Measurements from ENCODE around the gene GPR137.

DNA sequence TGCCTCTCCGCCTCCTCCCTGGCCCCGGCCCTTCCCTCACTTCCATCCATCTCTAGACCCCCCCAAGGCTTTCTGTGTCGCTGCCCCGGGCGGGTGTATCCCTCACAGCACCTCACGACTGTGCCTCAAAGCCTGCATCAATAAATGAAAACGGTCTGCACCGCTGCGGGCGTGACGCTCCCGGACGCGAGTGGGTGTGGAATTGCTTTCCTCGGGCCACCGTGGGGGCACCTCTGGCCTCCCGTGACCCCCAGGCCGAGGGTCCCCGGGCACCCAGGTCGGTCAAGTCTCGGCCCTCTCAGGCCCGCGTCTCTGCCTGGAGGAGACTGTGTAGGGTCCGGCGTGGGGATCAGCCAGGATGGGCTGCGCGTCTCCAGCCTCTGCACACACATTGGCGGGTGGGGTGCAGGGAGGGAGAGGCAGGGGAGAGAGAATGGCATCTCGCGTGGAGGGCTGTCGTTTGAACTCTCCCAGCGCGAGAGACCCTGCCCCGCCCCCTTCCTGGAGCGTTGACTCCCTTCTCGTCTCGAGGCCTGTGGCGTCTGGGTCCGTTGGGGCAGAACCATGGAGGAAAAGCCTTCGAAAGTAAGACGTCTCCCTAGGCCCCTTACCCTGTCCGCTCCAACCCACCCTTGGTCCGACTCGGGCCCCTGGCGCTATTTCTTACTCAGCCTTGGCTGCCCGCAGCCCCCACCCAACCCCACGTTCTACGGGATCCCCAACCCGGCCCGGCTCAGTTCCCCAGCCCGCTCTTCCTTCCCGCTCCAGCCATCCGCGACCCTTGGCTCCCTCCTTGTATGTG is 14.4 kb downstream of the GPR137 start, which contains the start of gene CATSPERZ:
- TF ChIP-seq EZH2 (IDR thresholded peaks at IDR 0.05; ENCODE audit: low read depth, unreplicated experiment) (peak; percentile 40), STAT1 (IDR thresholded peaks at IDR 0.05; ENCODE audit: unreplicated experiment) (no peak)
- TF ChIP-seq, protein P1, sequence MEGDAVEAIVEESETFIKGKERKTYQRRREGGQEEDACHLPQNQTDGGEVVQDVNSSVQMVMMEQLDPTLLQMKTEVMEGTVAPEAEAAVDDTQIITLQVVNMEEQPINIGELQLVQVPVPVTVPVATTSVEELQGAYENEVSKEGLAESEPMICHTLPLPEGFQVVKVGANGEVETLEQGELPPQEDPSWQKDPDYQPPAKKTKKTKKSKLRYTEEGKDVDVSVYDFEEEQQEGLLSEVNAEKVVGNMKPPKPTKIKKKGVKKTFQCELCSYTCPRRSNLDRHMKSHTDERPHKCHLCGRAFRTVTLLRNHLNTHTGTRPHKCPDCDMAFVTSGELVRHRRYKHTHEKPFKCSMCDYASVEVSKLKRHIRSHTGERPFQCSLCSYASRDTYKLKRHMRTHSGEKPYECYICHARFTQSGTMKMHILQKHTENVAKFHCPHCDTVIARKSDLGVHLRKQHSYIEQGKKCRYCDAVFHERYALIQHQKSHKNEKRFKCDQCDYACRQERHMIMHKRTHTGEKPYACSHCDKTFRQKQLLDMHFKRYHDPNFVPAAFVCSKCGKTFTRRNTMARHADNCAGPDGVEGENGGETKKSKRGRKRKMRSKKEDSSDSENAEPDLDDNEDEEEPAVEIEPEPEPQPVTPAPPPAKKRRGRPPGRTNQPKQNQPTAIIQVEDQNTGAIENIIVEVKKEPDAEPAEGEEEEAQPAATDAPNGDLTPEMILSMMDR (conservative IDR thresholded peaks at IDR 0.05; ENCODE audit: low read depth in 2 of 2) = no peak
- TF ChIP-seq, protein P2, sequence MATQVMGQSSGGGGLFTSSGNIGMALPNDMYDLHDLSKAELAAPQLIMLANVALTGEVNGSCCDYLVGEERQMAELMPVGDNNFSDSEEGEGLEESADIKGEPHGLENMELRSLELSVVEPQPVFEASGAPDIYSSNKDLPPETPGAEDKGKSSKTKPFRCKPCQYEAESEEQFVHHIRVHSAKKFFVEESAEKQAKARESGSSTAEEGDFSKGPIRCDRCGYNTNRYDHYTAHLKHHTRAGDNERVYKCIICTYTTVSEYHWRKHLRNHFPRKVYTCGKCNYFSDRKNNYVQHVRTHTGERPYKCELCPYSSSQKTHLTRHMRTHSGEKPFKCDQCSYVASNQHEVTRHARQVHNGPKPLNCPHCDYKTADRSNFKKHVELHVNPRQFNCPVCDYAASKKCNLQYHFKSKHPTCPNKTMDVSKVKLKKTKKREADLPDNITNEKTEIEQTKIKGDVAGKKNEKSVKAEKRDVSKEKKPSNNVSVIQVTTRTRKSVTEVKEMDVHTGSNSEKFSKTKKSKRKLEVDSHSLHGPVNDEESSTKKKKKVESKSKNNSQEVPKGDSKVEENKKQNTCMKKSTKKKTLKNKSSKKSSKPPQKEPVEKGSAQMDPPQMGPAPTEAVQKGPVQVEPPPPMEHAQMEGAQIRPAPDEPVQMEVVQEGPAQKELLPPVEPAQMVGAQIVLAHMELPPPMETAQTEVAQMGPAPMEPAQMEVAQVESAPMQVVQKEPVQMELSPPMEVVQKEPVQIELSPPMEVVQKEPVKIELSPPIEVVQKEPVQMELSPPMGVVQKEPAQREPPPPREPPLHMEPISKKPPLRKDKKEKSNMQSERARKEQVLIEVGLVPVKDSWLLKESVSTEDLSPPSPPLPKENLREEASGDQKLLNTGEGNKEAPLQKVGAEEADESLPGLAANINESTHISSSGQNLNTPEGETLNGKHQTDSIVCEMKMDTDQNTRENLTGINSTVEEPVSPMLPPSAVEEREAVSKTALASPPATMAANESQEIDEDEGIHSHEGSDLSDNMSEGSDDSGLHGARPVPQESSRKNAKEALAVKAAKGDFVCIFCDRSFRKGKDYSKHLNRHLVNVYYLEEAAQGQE (IDR thresholded peaks at IDR 0.05; ENCODE audit: unreplicated experiment) = no peak

All from GM23338 (cell line).